ENCODE data around the gene PLEKHM3. TPM values are rescaled to one million over a fixed set of nuclear protein-coding genes. Genes with fewer than 3 reads are reported as not detected.

The PLEKHM3 gene
- total and polyA plus RNA-seq, 2 of the 13 experiments (the other 11 are each of a cell fraction or from before 2014, with no cell fraction given), result 4.5 to 4.7 TPM

DNA sequence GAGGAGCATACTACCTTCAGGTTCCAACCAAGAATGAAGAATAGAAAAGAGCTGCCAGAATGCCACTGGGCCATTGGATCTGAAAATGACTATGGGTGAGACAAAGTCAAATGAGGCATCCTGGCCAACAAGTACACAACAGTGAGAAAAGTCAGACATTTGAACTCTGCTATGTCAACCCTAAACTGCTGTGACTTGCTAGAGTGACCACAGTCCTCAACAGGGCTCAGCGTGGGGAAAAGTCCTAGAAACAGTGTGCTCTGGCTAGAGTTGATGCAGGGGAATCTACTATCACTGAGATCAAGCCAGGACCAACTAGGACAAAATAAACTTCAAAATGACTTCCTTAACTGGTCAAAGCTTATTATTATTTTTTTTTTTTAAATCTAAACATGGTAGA lies 157.4 kb downstream of the PLEKHM3 start (continued):
- TF ChIP-seq TOPORS (CRISPR knock-in tag; IDR thresholded peaks at IDR 0.05), result no peak
- TF ChIP-seq GATAD2A (CRISPR knock-in tag; IDR thresholded peaks at IDR 0.05), result no peak

DNA sequence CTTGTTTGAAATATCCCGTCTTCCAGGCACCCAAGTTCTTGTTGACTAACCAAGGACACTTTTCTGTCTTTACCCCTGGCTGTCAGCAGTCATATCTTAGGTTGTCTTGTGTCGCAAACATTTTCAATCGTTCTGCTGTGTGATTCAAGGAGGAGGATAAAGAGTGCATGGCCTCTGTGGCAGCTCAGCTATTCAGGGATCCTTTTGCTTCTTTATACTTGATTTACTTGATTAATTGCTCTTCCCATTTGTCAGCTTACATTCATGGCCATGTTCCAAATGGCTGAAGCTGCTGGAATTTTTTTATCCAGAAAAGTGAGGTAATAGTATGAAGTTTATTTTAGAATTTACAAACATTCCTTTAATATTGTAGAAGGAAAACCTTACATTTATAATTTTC lies 158.3 kb downstream of the PLEKHM3 start:
- H3K9me3 ChIP-seq (ENCODE audit: low read length), result no peaks in the 10 kb centered on the region
- WGBS (ENCODE audit: low lambda C conversion rate), result 97% methylated on average over 3 of the region's 3 CpGs
- intact Hi-C loops (cut with micrococcal nuclease; ENCODE audit: unreplicated experiment), result no loop called here
- H2AFZ ChIP-seq (ENCODE audit: low read length), result no peak overlapping the region
- in situ Hi-C loops (cut with HindIII; ENCODE audit: extremely low pct_ligation_motif_present, low pct_unique_long_range_greater_than_20kb), result no loop called here
- no peak overlapping the region for H3K9ac ChIP-seq (ENCODE audit: insufficient read depth, low read depth, low read length)
- H3K4me2 ChIP-seq (ENCODE audit: low read depth, low read length), result no peak overlapping the region
- BruUV-seq (replicated peaks), result no TSS peak
- no peak overlapping the region for H3K4me3 ChIP-seq (replicated peaks in 1 of 3; ENCODE audit: insufficient read depth in 1 of 3, low read depth in 2 of 3, low read length in 3 of 3)
- DNase-seq (ENCODE audit: low spot score), result no peak
- H3K27me3 ChIP-seq (ENCODE audit: control insufficient read depth in 1 of 2, insufficient read depth in 2 of 2, low read length in 2 of 2), result no peaks in the 10 kb centered on the region
- FAIRE-seq, result no peak
- H3K27ac ChIP-seq (ENCODE audit: extremely low read length, insufficient read depth, low read length), result no peak overlapping the region
- ChIA-PET CTCF (ENCODE audit: low intra/inter-chr PET ratio, low total read pairs) (no interaction called here), POLR2A (interaction anchor here (1.2 to 1.4 kb wide), 2 partner anchors 18 to 20 kb away, joined by 3 to 4 read pairs; no protein-coding TSS in a partner anchor)
- TF ChIP-seq RBM39 (IDR thresholded peaks at IDR 0.05; ENCODE audit: low read depth, low read length, poor library complexity, severe bottlenecking) (no peak), ZBTB42 (CRISPR knock-in tag; IDR thresholded peaks at IDR 0.05) (no peak), DMAP1 (CRISPR knock-in tag; IDR thresholded peaks at IDR 0.05) (no peak), ZFP62 (CRISPR knock-in tag; IDR thresholded peaks at IDR 0.05) (no peak), SMAD9 (CRISPR knock-in tag; IDR thresholded peaks at IDR 0.05) (no peak), FOSL1 (CRISPR knock-in tag; IDR thresholded peaks at IDR 0.05; ENCODE audit: borderline replicate concordance) (no peak), ZSCAN29 (CRISPR knock-in tag; conservative IDR thresholded peaks at IDR 0.05) (no peak), TRIM24 (CRISPR knock-in tag; IDR thresholded peaks at IDR 0.05) (no peak), ZNF562 (CRISPR knock-in tag; IDR thresholded peaks at IDR 0.05; ENCODE audit: borderline replicate concordance) (no peak), ZNF558 (CRISPR knock-in tag; IDR thresholded peaks at IDR 0.05; ENCODE audit: borderline replicate concordance) (no peak)
- TF ChIP-seq, protein P1, sequence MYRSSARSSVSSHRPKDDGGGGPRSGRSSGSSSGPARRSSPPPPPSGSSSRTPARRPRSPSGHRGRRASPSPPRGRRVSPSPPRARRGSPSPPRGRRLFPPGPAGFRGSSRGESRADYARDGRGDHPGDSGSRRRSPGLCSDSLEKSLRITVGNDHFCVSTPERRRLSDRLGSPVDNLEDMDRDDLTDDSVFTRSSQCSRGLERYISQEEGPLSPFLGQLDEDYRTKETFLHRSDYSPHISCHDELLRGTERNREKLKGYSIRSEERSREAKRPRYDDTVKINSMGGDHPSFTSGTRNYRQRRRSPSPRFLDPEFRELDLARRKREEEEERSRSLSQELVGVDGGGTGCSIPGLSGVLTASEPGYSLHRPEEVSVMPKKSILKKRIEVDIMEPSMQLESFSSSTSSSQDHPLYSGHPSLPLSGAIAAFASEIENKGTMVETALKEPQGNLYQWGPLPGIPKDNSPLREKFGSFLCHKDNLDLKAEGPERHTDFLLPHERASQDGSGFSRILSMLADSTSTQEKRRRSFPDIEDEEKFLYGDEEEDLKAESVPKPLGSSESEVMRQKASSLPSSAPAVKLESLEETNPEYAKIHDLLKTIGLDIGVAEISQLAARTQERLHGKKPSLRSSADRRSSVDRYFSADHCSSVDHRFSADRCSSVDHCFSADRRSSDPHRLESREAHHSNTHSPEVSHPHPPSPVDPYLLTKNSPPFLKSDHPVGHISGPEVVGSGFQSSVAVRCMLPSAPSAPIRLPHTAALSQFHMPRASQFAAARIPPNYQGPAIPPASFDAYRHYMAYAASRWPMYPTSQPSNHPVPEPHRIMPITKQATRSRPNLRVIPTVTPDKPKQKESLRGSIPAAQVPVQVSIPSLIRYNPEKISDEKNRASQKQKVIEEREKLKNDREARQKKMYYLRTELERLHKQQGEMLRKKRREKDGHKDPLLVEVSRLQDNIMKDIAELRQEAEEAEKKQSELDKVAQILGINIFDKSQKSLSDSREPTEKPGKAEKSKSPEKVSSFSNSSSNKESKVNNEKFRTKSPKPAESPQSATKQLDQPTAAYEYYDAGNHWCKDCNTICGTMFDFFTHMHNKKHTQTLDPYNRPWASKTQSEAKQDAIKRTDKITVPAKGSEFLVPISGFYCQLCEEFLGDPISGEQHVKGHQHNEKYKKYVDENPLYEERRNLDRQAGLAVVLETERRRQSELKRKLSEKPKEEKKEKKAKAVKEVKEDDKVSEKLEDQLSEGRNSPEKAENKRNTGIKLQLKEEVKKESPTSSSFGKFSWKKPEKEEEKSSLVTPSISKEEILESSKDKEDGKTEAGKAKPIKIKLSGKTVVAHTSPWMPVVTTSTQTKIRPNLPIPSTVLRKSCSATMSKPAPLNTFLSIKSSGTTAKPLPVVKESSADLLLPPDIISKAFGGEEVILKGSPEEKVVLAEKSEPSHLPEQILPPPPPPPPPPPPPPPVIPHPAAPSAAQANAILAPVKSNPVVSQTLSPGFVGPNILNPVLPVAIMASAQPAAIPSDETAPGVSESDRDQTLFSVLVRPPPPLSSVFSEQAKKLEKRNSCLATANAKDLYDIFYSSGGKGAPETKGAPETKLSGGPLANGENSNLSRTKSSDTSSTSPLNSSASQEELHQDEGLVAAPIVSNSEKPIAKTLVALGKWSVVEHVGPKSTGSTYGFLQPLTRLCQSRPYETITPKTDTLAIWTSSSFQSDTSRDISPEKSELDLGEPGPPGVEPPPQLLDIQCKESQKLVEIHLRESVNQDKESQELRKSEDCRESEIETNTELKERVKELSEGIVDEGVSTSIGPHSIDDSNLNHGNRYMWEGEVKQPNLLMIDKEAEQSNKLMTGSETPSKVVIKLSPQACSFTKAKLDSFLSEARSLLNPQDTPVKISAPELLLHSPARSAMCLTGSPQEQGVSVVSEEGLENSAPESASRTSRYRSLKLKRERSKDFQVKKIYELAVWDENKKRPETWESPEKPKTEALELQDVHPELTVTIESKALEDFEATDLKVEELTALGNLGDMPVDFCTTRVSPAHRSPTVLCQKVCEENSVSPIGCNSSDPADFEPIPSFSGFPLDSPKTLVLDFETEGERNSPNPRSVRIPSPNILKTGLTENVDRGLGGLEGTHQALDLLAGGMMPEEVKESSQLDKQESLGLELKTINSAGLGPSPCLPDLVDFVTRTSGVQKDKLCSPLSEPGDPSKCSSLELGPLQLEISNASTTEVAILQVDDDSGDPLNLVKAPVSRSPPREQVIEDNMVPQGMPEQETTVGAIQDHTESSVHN (CRISPR knock-in tag; IDR thresholded peaks at IDR 0.05), result no peak
- ATAC-seq, result no peak
- no peaks in the 10 kb centered on the region for H3K36me3 ChIP-seq (replicated peaks in 1 of 2; ENCODE audit: control insufficient read depth in 1 of 2, insufficient read depth in 2 of 2, low read length in 2 of 2)
- H3K79me2 ChIP-seq (ENCODE audit: insufficient read depth, low read length), result no peaks in the 10 kb centered on the region
- H3K4me1 ChIP-seq (ENCODE audit: insufficient read depth, low read length), result peaks cover 44% of the 10 kb centered on the region
- no peaks in the 10 kb centered on the region for H4K20me1 ChIP-seq (ENCODE audit: insufficient read depth, low read length)

All from HepG2 (cell line).